OCI-LY1 (cell line): ENCODE data around the gene SC5D.

ENCODE experiments used
- H2AFZ ChIP-seq: fragments of 200-600 bp; sonication (generic), shearing (Covaris generic); 2 replicates; pipeline ENCODE4 v1.6.0; 2014; ENCODE audit warnings: antibody characterized with exemption, mild to moderate bottlenecking, low read length
- H3F3A ChIP-seq: fragments of 200-600 bp; sonication (generic), shearing (Covaris generic); 2 replicates; pipeline ENCODE4 v1.6.0; 2014; ENCODE audit warnings: mild to moderate bottlenecking, antibody characterized with exemption, low read length, moderate library complexity; ENCODE audit not compliant: insufficient read depth
- H3K27ac ChIP-seq: fragments of 200-600 bp; sonication (generic); 2 replicates; pipeline ENCODE4 v1.5.1; 2014; ENCODE audit warnings: low read length, mixed run types, mild to moderate bottlenecking, low read depth; ENCODE audit not compliant: poor library complexity, severe bottlenecking
- H3K27me3 ChIP-seq: fragments of 200-600 bp; sonication (generic); 2 replicates; pipeline ENCODE4 v1.6.0; 2014; ENCODE audit warnings: antibody characterized with exemption, mild to moderate bottlenecking, low read length, moderate library complexity; ENCODE audit not compliant: insufficient read depth
- H3K36me3 ChIP-seq: fragments of 200-600 bp; sonication (generic); 2 replicates; pipeline ENCODE4 v1.6.1; 2014; ENCODE audit warnings: mild to moderate bottlenecking, antibody characterized with exemption, low read length, moderate library complexity, mixed read lengths; ENCODE audit not compliant: insufficient read depth
- H3K4me1 ChIP-seq: fragments of 200-600 bp; sonication (generic); 2 replicates; pipeline ENCODE4 v1.5.1; 2014; ENCODE audit warnings: mild to moderate bottlenecking, low read length, moderate library complexity; ENCODE audit not compliant: insufficient read depth, severe bottlenecking
- H3K4me2 ChIP-seq: fragments of 200-600 bp; sonication (generic), shearing (Covaris generic); 2 replicates; pipeline ENCODE4 v1.6.1; 2014; ENCODE audit warnings: low read length
- H3K4me3 ChIP-seq: fragments of 200-600 bp; sonication (generic); 2 replicates; pipeline ENCODE4 v1.5.1; 2014; ENCODE audit warnings: low read length, low read depth, mild to moderate bottlenecking, mixed read lengths; ENCODE audit not compliant: poor library complexity, severe bottlenecking
- H3K79me2 ChIP-seq: fragments of 200-600 bp; shearing (Covaris generic); 2 replicates; pipeline ENCODE4 v1.6.1; 2016; ENCODE audit warnings: mixed run types, low read length, mixed read lengths; ENCODE audit not compliant: insufficient read depth
- H3K9ac ChIP-seq: fragments of 200-600 bp; sonication (generic), shearing (Covaris generic); 2 replicates; pipeline ENCODE4 v1.6.1; 2014; ENCODE audit warnings: mild to moderate bottlenecking, low read length, mixed read lengths
- H3K9me2 ChIP-seq: fragments of 200-600 bp; sonication (generic), shearing (Covaris generic); 2 replicates; pipeline ENCODE4 v1.6.1; 2014; ENCODE audit warnings: low read depth, mild to moderate bottlenecking, low read length, mixed read lengths
- H3K9me3 ChIP-seq: fragments of 200-600 bp; shearing (Covaris generic); 2 replicates; pipeline ENCODE4 v1.6.1; 2014; ENCODE audit warnings: low read length, mixed read lengths
- H4K20me1 ChIP-seq: fragments of 200-600 bp; sonication (generic), shearing (Covaris generic); 2 replicates; pipeline ENCODE4 v1.6.0; 2016; ENCODE audit warnings: mild to moderate bottlenecking, low read length; ENCODE audit not compliant: insufficient read depth
- CTCF ChIP-seq: fragments of 200-600 bp; sonication (generic), shearing (Covaris generic); IDR thresholded peaks from 2 replicates; pipeline ENCODE4 v1.5.1; 2017; ENCODE audit warnings: mild to moderate bottlenecking, antibody characterized with exemption, low read length, moderate library complexity, mixed read lengths
- EZH2 ChIP-seq: fragments of 200-600 bp; sonication (generic), shearing (Covaris generic); IDR thresholded peaks from 2 replicates; pipeline ENCODE4 v1.8.0; 2017; ENCODE audit warnings: borderline replicate concordance, mixed run types, mild to moderate bottlenecking, antibody characterized with exemption, low read length, moderate library complexity, mixed read lengths

SC5D gene

DNA sequence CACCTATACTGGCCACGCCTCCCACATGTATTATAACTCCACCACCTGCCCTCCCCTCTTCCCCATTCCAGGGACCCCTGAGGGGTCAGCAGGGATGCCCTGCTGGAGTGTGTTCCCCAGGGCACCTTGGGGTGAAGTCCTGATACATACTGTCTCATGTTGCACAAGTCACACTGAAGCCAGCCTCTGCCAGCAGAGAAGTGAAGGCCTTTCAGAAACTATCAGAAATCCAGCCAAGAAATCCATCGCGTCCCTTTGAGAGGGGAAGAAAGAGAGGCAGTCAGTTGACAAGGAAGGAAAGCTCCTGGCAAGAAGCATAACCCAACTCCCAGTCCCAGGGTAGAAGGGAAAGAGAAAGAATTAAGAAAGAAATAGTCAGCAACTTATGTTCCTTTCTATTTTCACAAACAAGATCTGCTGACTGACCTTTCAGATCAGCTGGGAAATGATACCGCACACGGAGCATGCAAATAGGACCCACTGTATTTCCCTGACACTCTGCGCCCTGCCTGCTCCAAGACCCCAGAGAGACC, 45.2 kb downstream of the SC5D start:
- no peaks in the 10 kb centered on the region for H3K9me3 ChIP-seq
- H3K79me2 ChIP-seq = no peaks in the 10 kb centered on the region
- no peak overlapping the region for H3K27ac ChIP-seq
- H3K27me3 ChIP-seq = no peaks in the 10 kb centered on the region
- TF ChIP-seq EZH2 = no peak
- no peak for TF ChIP-seq CTCF
- no peak overlapping the region for H3K4me2 ChIP-seq
- H3K9me2 ChIP-seq = no peaks in the 10 kb centered on the region
- H4K20me1 ChIP-seq = no peaks in the 10 kb centered on the region
- H3K36me3 ChIP-seq = no peaks in the 10 kb centered on the region
- H3K4me3 ChIP-seq = no peak overlapping the region
- no peak overlapping the region for H2AFZ ChIP-seq
- no peaks in the 10 kb centered on the region for H3F3A ChIP-seq
- H3K4me1 ChIP-seq = peaks cover 39% of the 10 kb centered on the region
- H3K9ac ChIP-seq = no peak overlapping the region

GRCh38 chr11:121338536-121338935, 46.0 kb downstream of the SC5D start:
- Histone ChIP-seq H3K4me2 (no peak overlapping the region), H3K27me3 (no peaks in the 10 kb centered on the region), H2AFZ (no peak overlapping the region), H3K9me3 (no peaks in the 10 kb centered on the region), H4K20me1 (no peaks in the 10 kb centered on the region), H3K4me3 (no peak overlapping the region), H3K36me3 (no peaks in the 10 kb centered on the region), H3K9me2 (no peaks in the 10 kb centered on the region), H3K9ac (no peak overlapping the region), H3K27ac (no peak overlapping the region), H3K4me1 (peaks cover 39% of the 10 kb centered on the region), H3K79me2 (no peaks in the 10 kb centered on the region), H3F3A (no peaks in the 10 kb centered on the region)
- TF ChIP-seq EZH2 (no peak), CTCF (no peak)

DNA sequence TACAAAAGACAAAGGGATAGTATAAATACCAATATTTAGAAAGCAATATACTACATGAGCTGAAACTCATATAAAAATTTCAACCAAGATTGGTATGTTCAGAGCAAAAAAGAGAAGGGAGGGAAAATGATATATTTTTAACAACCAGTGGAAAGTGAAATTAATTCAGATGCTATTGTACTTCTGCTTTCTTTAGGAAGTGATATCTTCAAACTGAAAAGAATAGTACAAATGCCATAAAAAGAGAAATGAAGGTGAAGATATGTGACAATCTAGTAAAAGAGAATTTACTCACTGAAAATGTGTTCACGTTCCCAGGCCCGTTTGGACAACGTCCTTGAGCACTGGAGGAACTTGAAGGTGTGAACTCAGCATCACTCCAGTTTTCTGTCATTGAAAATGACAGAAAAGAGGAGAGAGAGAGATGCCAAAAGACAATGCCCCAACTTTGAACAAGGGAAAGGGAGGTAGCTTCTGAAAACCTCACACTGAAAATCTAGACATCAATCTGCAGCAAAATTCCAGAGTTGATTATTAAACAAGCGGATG, 47.5 kb downstream of the SC5D start:
- H3F3A ChIP-seq = no peaks in the 10 kb centered on the region
- no peak overlapping the region for H2AFZ ChIP-seq
- no peaks in the 10 kb centered on the region for H4K20me1 ChIP-seq
- no peak overlapping the region for H3K9ac ChIP-seq
- no peaks in the 10 kb centered on the region for H3K79me2 ChIP-seq
- no peak overlapping the region for H3K4me3 ChIP-seq
- H3K36me3 ChIP-seq = no peaks in the 10 kb centered on the region
- H3K9me3 ChIP-seq = no peaks in the 10 kb centered on the region
- peaks cover 30% of the 10 kb centered on the region for H3K4me1 ChIP-seq
- no peaks in the 10 kb centered on the region for H3K9me2 ChIP-seq
- no peak overlapping the region for H3K27ac ChIP-seq
- H3K27me3 ChIP-seq = no peaks in the 10 kb centered on the region
- TF ChIP-seq CTCF = no peak
- no peak for TF ChIP-seq EZH2
- no peak overlapping the region; the same call in 1 of the 2 replicates for H3K4me2 ChIP-seq
